NT2/D1 (cell line): ENCODE results near the gene RALGPS1.
"Not testable (repeated sequence)": the region's sequence is repeated elsewhere in the genome, so short reads cannot be mapped to it uniquely, and the experiment has no call there.

Experiments
- DNase-seq: peaks from one replicate; pipeline ENCODE4 v3.0.0-alpha.2; 2011; ENCODE audit warnings: low read depth, low spot score
- H3K27me3 ChIP-seq: 2 replicates; pipeline ENCODE4 v1.6.0; 2011; ENCODE audit warnings: mild to moderate bottlenecking; ENCODE audit not compliant: insufficient read length, insufficient read depth
- H3K36me3 ChIP-seq: 2 replicates; pipeline ENCODE4 v1.6.1; 2011; ENCODE audit warnings: mild to moderate bottlenecking, low read length, mixed read lengths; ENCODE audit not compliant: insufficient read depth, insufficient read length
- H3K4me1 ChIP-seq: 2 replicates; pipeline ENCODE4 v1.5.1; 2011; ENCODE audit not compliant: insufficient read depth, insufficient read length
- H3K4me3 ChIP-seq: 2 replicates; pipeline ENCODE4 v1.5.1; 2011; ENCODE audit warnings: low read depth; ENCODE audit not compliant: insufficient read length
- H3K9ac ChIP-seq: 2 replicates; pipeline ENCODE4 v1.6.0; 2011; ENCODE audit warnings: low read depth; ENCODE audit not compliant: insufficient read length
- H3K9me3 ChIP-seq: 2 replicates; pipeline ENCODE4 v1.5.1; 2011; ENCODE audit warnings: mild to moderate bottlenecking, low read length; ENCODE audit not compliant: insufficient read depth
- SUZ12 ChIP-seq: IDR thresholded peaks from 2 replicates; pipeline ENCODE4 v1.6.1; 2011; ENCODE audit not compliant: insufficient read length, insufficient read depth; ENCODE audit errors: extremely low read depth
- YY1 ChIP-seq: IDR thresholded peaks from 2 replicates; pipeline ENCODE4 v1.6.1; 2011; ENCODE audit not compliant: insufficient read length, insufficient read depth
- ZNF274 ChIP-seq: IDR thresholded peaks from 2 replicates; pipeline ENCODE4 v1.6.1; 2011; ENCODE audit warnings: mild to moderate bottlenecking, low read depth, low read length

The RALGPS1 gene

DNA sequence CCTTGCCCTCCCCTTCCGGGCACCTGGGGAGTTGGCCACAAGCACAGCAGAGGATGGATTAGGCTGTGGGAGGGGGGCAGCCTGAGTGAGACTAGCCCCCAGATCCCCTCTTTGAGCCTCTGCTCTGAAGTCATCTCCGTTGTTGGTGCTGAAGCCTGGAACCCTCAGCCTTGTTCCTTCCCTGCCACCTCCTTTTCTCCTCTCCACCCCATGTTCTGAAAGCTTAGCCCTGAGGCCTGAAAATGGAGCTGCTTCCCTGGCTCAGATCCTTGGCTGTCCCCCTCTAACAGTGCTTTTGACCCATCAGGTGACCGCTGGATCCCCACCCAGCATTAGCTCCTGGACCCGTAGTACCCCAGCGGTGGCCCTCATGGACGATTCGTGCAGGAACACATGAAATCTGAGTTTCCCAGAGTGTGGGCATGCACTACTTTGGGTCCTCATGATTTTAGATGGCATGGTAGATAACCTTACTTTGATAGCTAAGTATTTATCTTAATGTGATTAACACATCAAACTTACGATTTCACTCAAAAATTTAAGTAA is 229.4 kb downstream of the RALGPS1 start:
- Histone ChIP-seq H3K36me3 (no peaks in the 10 kb centered on the region), H3K9me3 (no peaks in the 10 kb centered on the region), H3K9ac (no peak overlapping the region), H3K4me3 (no peak overlapping the region), H3K4me1 (peaks cover 6% of the 10 kb centered on the region), H3K27me3 (no peaks in the 10 kb centered on the region)
- TF ChIP-seq SUZ12 = no peak
- TF ChIP-seq YY1 = no peak
- TF ChIP-seq ZNF274 = no peak
- no peak for DNase-seq

DNA sequence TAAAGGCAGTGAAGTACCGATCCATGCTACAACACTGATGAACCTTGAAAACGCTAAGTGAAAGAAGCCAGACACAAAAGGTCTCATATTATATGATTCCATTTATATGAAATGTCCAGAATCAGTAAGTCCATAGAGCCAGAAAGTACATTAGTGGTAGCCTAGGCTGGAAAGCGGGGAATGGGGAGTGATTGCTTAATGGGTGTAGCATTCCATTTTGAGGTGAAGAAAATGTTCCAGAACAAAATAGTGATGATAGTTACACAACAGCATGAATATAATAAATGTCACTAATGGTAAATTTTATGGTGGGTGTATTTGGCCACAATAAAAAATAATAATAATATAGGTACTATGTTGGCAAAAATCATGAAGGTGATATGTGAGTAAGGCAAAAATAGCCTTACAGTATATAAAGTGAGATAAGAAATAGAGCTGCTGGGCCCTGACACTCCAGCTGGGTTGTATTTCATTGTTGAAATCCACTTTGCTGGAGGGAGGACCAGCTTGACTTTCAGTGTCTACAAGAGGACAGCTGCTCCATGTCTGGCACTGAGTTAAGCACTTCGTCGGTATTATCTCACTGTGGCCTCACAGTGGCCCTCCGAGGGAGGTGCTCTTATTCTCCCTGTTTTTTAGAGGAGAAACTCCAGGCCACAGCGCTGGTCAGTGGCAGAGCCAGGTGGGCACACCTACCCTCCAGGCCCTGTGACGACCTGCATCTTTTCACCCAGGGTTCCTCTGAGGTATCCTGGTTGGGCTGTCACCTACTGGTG is 230.3 kb downstream of the RALGPS1 start:
- TF ChIP-seq ZNF274 (no peak), SUZ12 (no peak), YY1 (no peak)
- DNase-seq = no peak

DNA sequence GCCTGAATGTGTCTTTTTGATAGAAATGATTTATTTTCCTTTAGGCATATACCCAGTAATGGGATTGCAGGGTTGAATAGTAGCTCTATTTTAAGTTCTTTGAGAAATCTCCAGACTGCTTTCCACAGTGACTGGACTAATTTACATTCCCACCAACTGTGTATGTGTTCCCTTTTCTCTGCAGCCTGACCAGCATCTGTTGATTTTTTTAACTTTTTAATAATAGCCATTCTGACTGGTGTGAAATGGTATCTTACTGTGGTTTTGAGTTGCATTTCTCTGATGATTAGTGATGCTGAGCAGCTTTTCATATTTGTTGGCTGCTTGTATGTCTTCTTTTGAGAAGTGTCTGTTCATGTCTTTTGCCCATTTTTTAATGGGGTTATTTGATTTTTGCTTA is 232.3 kb downstream of the RALGPS1 start:
- not testable (repeated sequence) for DNase-seq, H3K9me3 ChIP-seq, H3K4me3 ChIP-seq, H3K36me3 ChIP-seq, H3K4me1 ChIP-seq, H3K9ac ChIP-seq, H3K27me3 ChIP-seq

More for the DNA sequence above, 230.3 kb downstream of the RALGPS1 start:
- Histone ChIP-seq H3K4me1 (peaks cover 6% of the 10 kb centered on the region), H3K9ac (no peak overlapping the region), H3K27me3 (no peaks in the 10 kb centered on the region), H3K36me3 (no peaks in the 10 kb centered on the region), H3K4me3 (no peak overlapping the region), H3K9me3 (no peaks in the 10 kb centered on the region)

DNA sequence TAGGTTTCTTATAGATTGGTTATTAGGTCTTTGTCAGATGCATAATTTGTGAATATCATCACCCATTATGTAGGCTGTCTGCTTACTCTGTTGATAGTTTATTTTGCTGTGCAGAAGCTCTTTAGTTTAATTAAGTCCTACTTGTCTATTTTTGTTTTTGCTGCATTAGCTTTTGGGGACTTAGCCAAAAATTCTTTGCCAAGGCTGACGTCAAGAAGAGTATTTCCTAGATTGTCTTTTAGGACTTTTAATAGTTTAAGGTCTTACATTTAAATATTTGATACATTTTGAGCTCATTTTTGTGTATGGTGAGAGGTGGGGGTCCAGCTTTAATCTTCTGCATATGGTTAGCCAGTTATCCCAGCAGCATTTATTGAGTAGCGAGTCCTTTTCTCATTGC is 232.7 kb downstream of the RALGPS1 start:
- H3K4me3 ChIP-seq = no peak overlapping the region
- no peak overlapping the region for H3K9ac ChIP-seq
- no peaks in the 10 kb centered on the region for H3K9me3 ChIP-seq
- DNase-seq = no peak
- H3K27me3 ChIP-seq = no peaks in the 10 kb centered on the region
- H3K4me1 ChIP-seq = peaks cover 2% of the 10 kb centered on the region
- no peaks in the 10 kb centered on the region for H3K36me3 ChIP-seq
- TF ChIP-seq YY1 (no peak), SUZ12 (no peak), ZNF274 (no peak)

DNA sequence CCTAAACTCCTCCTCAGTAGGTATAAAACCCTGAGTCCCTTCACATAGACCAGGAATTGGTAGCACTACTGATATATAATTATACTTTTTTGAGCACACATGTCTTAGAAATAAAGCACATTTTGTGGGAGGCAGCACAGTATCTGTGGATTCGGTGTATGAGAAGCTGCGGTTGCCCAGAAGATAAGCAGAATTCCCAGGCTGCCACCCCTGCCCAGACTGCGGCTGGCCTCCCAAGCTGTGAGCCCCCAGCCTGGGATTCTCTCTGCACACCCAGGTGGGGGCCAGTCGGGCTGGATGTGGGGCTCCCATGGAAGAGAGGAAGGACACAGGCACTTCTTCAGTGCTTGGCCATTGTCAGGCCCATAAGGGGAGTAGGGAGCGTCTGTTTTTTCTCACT is 233.4 kb downstream of the RALGPS1 start:
- Histone ChIP-seq H3K36me3 (no peaks in the 10 kb centered on the region), H3K9me3 (no peaks in the 10 kb centered on the region), H3K4me1 (no peaks in the 10 kb centered on the region), H3K27me3 (no peaks in the 10 kb centered on the region), H3K4me3 (no peak overlapping the region), H3K9ac (no peak overlapping the region)
- no peak for TF ChIP-seq SUZ12
- TF ChIP-seq YY1 = no peak
- TF ChIP-seq ZNF274 = no peak
- DNase-seq = no peak

DNA sequence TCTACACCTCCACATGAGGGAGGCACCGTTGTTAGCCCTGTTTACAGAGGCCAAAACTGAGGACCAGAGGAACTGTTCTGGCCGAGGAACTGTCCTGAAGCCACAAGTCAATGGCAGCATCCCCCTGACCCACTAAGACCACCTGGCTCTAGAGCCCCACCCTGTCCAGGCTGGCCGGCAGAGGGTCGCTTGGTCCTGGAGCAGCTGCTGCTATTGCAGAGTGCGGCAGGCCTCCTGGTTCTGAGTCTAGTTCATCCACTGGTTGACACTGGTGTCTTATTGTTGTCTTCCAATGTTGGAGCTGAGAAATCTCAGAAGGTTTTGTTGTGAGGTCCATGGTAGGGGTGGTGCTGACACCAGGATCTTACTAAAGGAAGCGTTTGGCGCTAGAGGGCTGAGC is 234.4 kb downstream of the RALGPS1 start:
- H3K4me3 ChIP-seq = no peak overlapping the region
- no peaks in the 10 kb centered on the region for H3K9me3 ChIP-seq
- no peak for DNase-seq
- no peak for TF ChIP-seq YY1
- no peak for TF ChIP-seq ZNF274
- no peak for TF ChIP-seq SUZ12
- H3K4me1 ChIP-seq = peaks cover 3% of the 10 kb centered on the region
- no peak overlapping the region for H3K9ac ChIP-seq
- H3K36me3 ChIP-seq = no peaks in the 10 kb centered on the region
- H3K27me3 ChIP-seq = no peaks in the 10 kb centered on the region

DNA sequence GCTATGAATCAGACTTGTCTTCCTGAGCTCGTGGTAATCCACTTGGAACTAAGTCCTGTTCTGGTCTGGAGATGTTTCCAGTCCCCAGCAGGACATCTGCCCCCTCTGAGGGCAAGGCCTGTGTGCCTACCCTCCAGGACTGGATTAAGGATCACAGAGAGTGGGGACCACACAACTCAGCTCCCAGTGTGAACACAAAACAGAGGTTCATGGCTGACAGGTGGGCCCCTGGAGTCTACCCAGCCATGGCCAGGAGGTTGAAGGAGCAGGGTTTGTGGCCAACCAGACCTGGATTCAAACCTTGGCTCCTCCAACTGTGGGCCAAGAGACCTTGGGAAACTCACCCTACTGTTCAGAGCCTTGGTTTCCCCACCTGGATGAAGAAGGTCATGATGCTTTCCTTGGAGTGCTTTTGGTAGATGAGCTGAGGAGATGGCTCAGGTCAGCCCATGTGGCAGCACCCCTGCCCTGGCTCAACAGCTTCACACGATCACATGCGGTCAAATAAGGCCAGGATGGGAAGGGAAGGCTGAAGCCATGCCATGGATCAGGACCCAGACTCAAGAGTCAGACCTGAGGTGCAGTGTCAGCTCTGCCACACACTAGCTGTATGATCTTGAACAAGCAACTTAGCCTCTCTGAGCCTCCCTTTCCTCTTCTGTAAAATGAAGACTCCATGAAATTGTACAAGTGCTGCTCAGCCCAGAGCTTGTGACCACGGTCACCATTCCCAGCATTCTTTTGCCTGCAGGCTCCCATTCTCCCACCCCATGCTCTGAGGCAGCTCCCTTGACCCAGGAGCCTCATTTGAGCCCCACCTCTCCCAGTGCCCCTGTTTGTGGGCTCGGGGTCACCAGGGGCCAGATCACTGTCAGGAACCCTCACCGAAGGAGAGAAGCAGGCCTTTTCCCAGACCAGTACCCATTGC is 235.1 kb downstream of the RALGPS1 start:
- H3K27me3 ChIP-seq = no peaks in the 10 kb centered on the region
- H3K4me3 ChIP-seq = no peak overlapping the region
- TF ChIP-seq SUZ12 (no peak), YY1 (no peak), ZNF274 (no peak)
- H3K9ac ChIP-seq = no peak overlapping the region
- H3K4me1 ChIP-seq = peaks cover 3% of the 10 kb centered on the region
- H3K9me3 ChIP-seq = no peaks in the 10 kb centered on the region
- DNase-seq = no peak
- H3K36me3 ChIP-seq = no peaks in the 10 kb centered on the region
